ENCODE data around the gene ABCC1. TPM values are rescaled to one million over a fixed set of nuclear protein-coding genes. Genes with fewer than 3 reads are reported as not detected.
A peak's percentile ranks its signal among the peaks of the same experiment; 100 is the strongest.

ABCC1 gene
- total RNA-seq, 2 donors from 2014 or later, result 78.0 to 84.0 TPM

DNA sequence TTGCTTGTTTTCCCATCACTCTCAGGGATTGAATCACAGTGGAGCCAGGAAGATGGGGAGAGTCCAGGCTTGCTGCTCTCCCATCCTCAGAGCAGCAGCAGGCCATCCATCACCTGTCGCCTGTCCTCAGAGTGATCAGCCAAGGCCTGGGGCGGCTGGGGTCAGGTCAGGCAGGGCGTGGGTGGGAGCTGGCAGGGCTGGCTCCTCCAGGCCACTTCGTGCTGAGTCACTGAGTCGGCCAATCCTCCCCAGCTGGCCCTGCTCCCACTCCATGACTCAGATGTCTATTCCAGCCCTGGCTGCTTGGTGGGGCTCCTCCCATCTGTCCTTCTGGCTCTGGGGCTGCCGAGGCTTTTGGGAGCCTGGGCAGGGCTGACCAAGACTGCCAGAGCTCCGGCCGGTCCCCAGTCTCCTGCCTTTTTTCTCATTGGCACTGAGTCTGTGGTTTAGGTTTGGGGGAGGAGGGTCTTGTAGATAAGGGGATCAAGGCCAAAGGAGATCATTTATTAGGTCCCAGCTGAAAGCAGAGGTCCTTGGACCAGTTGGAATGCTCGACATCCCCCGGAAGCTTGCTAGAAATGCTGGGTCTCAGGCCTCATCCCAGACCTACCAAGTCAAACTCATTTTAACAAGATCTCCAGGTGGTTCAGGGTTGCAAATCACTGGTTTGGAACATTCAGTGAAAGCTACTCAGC is 72.7 kb downstream of the ABCC1 start:
- peak overlapping the region; percentile 98 for H3K27ac Mint-ChIP-seq
- no peaks in the 10 kb centered on the region for H3K27me3 Mint-ChIP-seq
- no peak overlapping the region for H3K4me3 Mint-ChIP-seq
- ATAC-seq (replicated peaks), result no peak
- peaks cover 49% of the 10 kb centered on the region for H3K4me1 Mint-ChIP-seq
- no peaks in the 10 kb centered on the region for H3K9me3 Mint-ChIP-seq
- peaks cover 85% of the 10 kb centered on the region for H3K36me3 Mint-ChIP-seq (ENCODE audit: low read depth)

DNA sequence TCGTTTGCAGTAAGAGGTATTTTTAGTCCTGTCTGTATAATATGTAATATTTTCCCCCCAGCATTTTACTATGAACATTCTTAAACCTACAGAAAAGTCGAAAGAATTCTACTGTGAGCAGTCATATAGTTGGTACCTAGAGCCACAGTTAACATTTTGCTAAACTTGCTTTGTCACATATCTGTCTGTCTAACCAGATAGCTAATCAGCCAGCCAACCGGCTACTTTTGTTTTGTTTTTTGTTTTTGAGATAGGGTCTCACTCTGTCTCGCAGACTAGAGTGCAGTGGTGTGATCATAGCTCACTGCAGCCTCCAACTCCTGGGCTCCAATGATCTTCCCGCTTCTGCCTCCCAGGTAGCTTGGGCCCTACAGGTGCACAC is 73.3 kb downstream of the ABCC1 start:
- no peak for ATAC-seq (replicated peaks)
- Mint-ChIP-seq H3K4me1 (peaks cover 46% of the 10 kb centered on the region), H3K27ac (peak overlapping the region; percentile 98), H3K4me3 (no peak overlapping the region), H3K9me3 (no peaks in the 10 kb centered on the region), H3K36me3 (ENCODE audit: low read depth) (peaks cover 85% of the 10 kb centered on the region), H3K27me3 (no peaks in the 10 kb centered on the region)

DNA sequence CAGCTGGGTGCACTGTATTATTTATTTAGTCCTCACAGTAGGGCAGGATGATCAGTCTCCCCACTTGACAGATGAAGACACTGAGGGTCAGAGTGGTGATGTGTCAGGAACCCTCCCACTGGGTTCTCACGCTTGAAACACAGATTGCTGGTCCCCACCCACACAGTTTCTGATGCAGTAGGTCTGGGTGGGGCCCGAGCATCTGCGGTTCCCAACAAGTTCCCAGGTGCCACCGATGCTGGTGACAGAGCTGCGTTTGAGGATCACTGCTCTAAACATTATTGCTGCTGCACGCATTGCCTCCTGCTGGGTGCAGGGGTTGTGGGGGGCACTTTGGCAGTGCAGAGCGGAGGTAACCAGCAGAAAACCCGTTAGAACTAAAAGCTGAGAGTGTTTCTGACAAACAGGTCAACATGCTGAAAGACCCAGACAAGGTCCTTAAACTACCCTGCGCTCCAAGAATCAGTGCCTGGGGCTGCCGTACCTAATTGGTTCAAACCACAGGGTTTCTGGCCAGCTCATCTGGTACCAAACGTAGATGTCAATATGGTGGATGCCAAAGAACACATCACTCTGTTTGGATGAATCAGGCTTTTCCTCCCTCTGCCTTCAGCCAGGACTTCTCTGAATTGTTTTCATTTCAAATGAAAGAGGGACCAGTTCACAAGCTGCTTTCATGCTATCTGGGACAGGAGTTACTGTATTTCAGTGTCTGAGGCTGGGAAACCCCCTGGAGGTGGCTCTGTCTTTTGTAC is 76.0 kb downstream of the ABCC1 start:
- no peaks in the 10 kb centered on the region for H3K27me3 Mint-ChIP-seq
- H3K4me3 Mint-ChIP-seq, result peak overlapping the region; percentile 67
- H3K27ac Mint-ChIP-seq, result peak overlapping the region; percentile 98
- H3K9me3 Mint-ChIP-seq, result no peaks in the 10 kb centered on the region
- peak; percentile 87 for ATAC-seq (replicated peaks)
- H3K4me1 Mint-ChIP-seq, result peaks cover 39% of the 10 kb centered on the region
- peaks cover 85% of the 10 kb centered on the region for H3K36me3 Mint-ChIP-seq (ENCODE audit: low read depth)

DNA sequence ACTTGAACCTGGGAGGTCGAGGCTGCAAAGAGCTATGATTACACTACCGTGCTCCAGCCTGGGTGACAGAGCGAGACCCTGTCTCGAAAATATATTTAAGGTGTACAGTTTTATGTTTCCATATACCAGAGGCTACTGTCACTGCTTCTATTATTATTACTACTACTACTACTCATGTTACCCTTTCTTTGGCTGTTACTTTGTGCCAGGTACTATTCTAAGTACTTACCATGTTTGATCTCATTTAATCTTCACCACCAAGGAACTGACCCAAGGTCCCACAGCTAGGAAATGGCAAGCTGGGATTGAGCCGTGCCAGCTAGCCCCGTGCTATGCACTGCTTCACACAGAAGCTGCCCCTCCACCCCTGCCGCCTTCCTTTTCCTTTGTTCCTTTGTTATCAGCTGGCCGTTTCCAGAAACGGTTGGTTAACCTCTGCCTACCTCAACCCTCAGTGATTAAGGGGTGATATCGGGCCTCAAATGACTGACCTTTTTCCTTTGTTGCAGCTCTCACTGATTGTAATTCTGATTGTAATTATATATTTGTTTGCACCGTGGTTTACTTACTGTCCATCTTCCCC is 78.4 kb downstream of the ABCC1 start:
- Mint-ChIP-seq H3K9me3 (no peaks in the 10 kb centered on the region), H3K36me3 (ENCODE audit: low read depth) (peaks cover 74% of the 10 kb centered on the region), H3K27ac (peak overlapping the region; percentile 46), H3K4me3 (no peak overlapping the region), H3K27me3 (no peaks in the 10 kb centered on the region), H3K4me1 (peaks cover 44% of the 10 kb centered on the region)
- ATAC-seq (replicated peaks), result no peak

DNA sequence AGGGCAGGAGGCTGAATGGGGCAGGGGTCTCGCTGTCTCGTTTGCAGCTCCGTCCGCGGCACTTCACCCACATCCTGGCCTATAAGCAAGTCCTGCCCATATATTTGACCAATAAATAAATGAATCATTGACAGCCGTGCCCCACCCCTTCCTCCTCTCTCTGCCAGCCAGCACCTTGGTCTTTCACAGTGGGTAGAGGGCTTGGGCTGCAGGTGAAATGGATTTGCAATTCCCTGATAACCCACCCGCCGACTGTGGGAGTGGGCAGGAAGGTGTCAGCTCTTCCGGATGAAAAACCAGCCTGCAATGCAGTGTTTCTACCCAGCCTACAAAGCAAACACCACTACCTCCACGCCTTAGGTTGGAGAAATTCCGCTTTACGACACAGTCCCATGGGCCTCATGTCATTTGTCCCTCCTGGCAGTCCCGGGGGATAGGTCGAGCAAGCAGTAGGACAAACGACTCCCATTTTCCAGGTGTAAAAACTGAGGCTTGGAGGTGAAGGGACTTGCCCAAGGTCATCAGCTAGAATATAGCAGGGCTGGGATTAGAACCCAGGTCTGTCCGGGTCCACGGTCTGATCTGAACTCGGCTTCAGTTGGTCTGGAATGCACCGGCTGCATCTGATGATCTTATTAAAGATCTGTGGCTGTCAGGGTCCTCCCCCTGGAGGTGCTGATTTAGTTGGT is 79.0 kb downstream of the ABCC1 start:
- Mint-ChIP-seq H3K9me3 (no peaks in the 10 kb centered on the region), H3K27me3 (no peaks in the 10 kb centered on the region), H3K36me3 (ENCODE audit: low read depth) (peaks cover 71% of the 10 kb centered on the region), H3K4me1 (peaks cover 44% of the 10 kb centered on the region), H3K27ac (peak overlapping the region; percentile 46), H3K4me3 (no peak overlapping the region)
- no peak for ATAC-seq (replicated peaks)

DNA sequence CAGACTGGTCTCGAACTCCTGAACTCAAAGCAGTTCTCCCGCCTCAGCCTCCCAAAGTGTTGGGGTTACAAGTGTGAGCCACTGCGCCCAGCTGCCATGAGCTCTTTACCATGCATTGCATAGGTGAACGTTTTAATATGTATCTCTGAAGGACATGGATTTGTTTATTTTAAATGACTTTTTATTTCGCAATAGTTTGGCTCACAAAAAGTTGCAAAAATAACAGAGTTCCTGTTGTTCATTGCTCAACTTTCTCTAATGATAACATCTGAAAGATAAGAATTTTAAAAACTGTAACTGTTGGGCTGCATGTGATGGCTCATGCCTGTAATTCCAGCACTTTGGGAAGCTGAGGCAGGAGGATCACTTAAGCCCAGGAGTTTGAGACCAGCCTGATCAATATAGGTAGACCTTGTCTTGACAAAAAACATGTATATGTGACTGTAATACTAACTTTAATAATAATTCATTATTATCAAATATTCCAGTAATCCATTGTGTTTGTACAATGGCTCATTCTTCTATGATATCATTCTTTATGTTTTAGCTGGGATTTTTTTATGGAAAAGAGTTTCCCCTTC is 80.1 kb downstream of the ABCC1 start:
- Mint-ChIP-seq H3K9me3 (no peaks in the 10 kb centered on the region), H3K27me3 (no peaks in the 10 kb centered on the region), H3K4me1 (peaks cover 39% of the 10 kb centered on the region), H3K36me3 (ENCODE audit: low read depth) (peaks cover 75% of the 10 kb centered on the region), H3K27ac (no peak overlapping the region), H3K4me3 (no peak overlapping the region)
- no peak for ATAC-seq (replicated peaks)

DNA sequence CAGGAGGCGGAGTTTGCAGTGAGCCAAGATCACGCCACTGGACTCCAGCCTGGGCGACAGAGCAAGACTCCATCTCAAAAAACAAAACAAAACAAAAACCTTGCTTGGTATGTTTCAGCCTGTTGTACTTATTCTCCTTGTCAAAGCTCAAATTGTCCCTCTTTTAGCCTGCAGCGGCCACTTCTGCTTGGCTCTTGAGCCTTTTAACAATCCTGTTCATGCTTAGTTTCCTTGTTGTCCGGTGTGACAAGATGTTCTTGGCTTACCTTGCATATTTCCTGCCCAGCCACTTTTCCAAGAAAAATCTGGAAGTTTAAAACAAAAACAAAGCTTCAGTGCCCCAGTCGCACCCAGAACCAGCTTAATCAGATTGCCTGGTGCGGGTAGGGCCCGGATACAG is 81.0 kb downstream of the ABCC1 start:
- no peak overlapping the region for H3K4me3 Mint-ChIP-seq
- no peak overlapping the region for H3K27ac Mint-ChIP-seq
- no peaks in the 10 kb centered on the region for H3K9me3 Mint-ChIP-seq
- H3K4me1 Mint-ChIP-seq, result peaks cover 30% of the 10 kb centered on the region
- no peaks in the 10 kb centered on the region for H3K27me3 Mint-ChIP-seq
- ATAC-seq (replicated peaks), result no peak
- H3K36me3 Mint-ChIP-seq (ENCODE audit: low read depth), result peaks cover 78% of the 10 kb centered on the region

DNA sequence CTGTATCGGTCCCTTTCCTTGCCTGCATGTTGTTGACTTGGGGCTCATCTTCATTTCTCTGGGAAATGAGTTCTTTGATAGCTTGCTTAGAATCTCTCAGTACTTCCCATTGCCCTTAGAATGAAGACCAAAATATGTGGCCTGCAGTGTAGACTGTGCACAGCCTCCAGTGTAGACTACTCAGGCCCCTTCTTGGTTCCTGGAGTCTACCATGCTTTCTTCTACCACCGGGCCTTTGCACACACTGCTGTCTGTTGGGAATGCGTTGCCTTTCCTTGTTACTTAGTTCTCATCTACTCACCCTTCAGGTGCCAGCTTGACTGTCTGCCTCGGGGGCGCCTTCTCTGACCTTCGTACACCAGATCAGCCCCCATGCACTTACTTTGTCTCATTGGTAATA is 82.0 kb downstream of the ABCC1 start:
- Mint-ChIP-seq H3K27me3 (no peaks in the 10 kb centered on the region), H3K4me1 (peaks cover 23% of the 10 kb centered on the region), H3K4me3 (no peak overlapping the region), H3K27ac (no peak overlapping the region), H3K9me3 (no peaks in the 10 kb centered on the region), H3K36me3 (ENCODE audit: low read depth) (peaks cover 78% of the 10 kb centered on the region)
- ATAC-seq (replicated peaks), result no peak

DNA sequence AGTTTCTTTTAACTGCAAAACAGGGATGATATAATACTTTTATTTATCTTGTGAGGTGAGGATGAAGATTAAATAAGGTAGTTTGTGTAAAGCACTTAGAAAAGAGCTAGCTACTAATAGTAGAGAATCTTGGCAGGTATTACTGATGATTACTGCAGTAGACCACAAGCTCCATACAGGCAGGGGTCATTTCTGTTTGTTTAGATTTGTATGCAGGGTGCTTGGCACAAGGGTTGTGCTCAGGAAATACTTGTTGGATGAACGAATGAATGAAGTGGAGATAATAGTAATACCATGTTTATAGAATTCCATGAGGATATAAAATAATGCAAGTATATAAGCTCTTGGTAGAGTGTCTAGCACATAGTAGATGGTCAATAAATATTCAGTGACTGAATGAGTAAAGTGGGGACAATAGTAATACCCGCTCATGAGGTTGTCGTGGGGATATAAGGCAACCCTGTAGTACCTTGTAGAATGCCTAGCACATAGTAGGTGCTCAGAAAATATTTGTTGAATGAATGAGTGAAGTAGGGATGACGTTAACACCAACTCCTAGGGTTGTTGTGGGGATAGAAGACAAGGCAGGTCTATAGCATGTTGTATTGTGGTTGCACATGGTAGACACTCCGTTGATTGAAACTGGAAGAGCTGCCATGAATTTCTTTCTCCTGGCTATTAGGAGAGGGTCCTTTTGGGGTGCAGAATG is 83.0 kb downstream of the ABCC1 start:
- H3K27ac Mint-ChIP-seq, result no peak overlapping the region
- H3K9me3 Mint-ChIP-seq, result no peaks in the 10 kb centered on the region
- H3K4me3 Mint-ChIP-seq, result no peak overlapping the region
- H3K36me3 Mint-ChIP-seq (ENCODE audit: low read depth), result peaks cover 84% of the 10 kb centered on the region
- no peak for ATAC-seq (replicated peaks)
- peaks cover 23% of the 10 kb centered on the region for H3K4me1 Mint-ChIP-seq
- no peaks in the 10 kb centered on the region for H3K27me3 Mint-ChIP-seq

DNA sequence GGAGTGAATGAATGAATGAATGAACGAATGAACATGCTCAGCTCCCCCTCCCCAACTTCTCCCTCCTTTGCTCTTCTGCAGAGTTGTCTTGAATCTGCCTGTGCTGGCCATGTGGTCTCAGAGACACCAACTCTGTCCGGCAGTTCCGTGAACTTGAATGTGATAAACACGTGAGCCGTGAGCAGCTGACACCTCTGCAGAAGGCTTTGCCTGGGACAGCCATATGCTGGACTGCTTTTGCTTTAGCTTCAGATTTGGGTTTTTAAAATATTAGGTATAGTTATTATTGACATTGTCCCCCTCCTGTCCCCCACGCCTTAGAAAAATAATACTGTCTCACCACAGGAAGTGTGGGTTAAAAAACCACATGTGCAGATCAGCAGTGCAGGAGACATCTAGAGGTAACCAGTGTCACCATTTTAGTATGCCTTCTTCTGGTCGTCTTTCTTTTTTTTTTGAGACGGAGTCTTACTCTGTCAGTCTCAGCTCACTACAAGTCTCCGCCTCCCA is 83.8 kb downstream of the ABCC1 start:
- Mint-ChIP-seq H3K36me3 (ENCODE audit: low read depth) (peaks cover 84% of the 10 kb centered on the region), H3K4me1 (peaks cover 28% of the 10 kb centered on the region), H3K4me3 (peak overlapping the region; percentile 46), H3K9me3 (no peaks in the 10 kb centered on the region), H3K27me3 (no peaks in the 10 kb centered on the region), H3K27ac (peak overlapping the region; percentile 70)
- ATAC-seq (replicated peaks), result peak; percentile 94

DNA sequence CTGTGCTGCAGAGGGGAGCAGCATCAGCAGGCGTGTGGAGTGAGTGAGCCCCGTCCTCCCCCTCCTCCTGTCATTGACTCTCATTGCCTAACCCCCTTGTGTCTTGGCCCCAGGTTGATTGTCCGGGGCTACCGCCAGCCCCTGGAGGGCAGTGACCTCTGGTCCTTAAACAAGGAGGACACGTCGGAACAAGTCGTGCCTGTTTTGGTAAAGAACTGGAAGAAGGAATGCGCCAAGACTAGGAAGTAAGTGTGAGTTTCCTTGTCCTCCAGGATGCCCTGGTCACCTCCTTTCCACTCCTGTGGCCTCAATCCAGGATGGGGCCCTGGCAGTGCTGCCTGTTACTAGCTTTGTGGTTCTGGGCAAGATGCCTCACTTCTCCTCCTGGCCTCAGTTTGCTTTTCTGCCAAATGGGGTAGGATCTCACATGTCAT is 87.0 kb downstream of the ABCC1 start:
- no peak for ATAC-seq (replicated peaks)
- no peak overlapping the region for H3K27ac Mint-ChIP-seq
- H3K4me3 Mint-ChIP-seq, result no peak overlapping the region
- no peaks in the 10 kb centered on the region for H3K27me3 Mint-ChIP-seq
- no peaks in the 10 kb centered on the region for H3K9me3 Mint-ChIP-seq
- H3K36me3 Mint-ChIP-seq (ENCODE audit: low read depth), result peaks cover 83% of the 10 kb centered on the region
- peaks cover 33% of the 10 kb centered on the region for H3K4me1 Mint-ChIP-seq

DNA sequence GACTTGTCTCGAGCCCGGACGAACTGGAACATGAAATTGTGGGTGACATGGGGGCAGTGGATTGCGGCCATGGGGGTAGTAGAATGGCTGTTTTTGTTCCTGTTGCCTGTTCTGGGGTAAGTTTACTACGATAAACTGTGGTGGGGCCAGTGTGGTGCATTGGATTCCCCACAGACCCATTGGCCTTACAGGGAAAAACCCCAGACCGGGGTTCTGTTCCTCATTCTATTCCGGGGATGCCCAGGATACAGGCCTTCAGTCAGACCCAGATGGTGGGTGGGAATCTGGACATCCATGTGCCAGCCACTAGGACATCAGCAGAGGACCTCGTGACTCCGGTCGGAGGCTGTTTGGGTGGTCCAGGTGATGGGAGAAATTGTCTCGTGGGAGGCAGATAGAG is 88.1 kb downstream of the ABCC1 start:
- Mint-ChIP-seq H3K4me1 (peaks cover 30% of the 10 kb centered on the region), H3K9me3 (no peaks in the 10 kb centered on the region), H3K36me3 (ENCODE audit: low read depth) (peaks cover 88% of the 10 kb centered on the region), H3K4me3 (no peak overlapping the region), H3K27ac (peak overlapping the region; percentile 4), H3K27me3 (no peaks in the 10 kb centered on the region)
- no peak for ATAC-seq (replicated peaks)

DNA sequence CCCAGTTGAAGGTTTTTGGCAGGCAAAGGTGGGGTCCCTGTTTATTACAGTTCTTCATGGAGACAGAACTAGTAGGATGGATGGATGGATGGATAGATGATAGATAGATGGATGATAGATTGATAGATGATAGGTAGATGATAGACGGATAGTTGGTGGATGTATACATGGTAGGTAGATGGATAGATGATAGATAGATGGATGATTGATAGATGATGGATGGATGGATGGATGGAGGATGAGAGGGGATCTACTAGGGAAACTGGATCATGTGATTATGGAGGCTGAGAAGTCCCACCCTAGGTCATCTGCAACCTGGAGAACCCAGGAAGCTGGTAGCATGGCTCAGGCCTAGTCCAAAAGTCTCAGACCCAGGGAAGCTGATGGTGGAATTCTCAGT is 88.6 kb downstream of the ABCC1 start:
- H3K27ac Mint-ChIP-seq, result peak overlapping the region; percentile 4
- no peaks in the 10 kb centered on the region for H3K9me3 Mint-ChIP-seq
- H3K36me3 Mint-ChIP-seq (ENCODE audit: low read depth), result peaks cover 93% of the 10 kb centered on the region
- peaks cover 26% of the 10 kb centered on the region for H3K4me1 Mint-ChIP-seq
- no peak for ATAC-seq (replicated peaks)
- no peak overlapping the region for H3K4me3 Mint-ChIP-seq
- H3K27me3 Mint-ChIP-seq, result no peaks in the 10 kb centered on the region

DNA sequence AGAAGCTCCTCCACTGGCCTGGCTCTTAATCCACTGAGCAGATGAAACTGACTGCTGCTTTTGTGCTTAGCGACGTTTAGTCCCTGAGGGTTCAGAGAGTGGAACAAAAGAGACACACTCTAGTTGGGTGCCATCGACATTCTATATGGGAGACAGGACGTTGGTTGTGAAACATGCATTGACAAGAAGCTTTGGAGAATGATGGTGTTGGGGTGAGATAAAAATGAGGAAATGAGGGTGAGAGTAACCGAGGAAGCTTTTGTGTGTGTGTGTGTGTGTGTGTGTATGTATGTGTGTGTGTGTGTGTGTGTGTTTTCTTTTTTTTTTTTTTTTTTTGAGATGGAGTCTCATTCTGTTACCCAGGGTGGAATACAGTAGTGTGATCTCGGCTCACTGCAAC is 89.5 kb downstream of the ABCC1 start:
- Mint-ChIP-seq H3K36me3 (ENCODE audit: low read depth) (peaks cover 93% of the 10 kb centered on the region), H3K4me1 (peaks cover 17% of the 10 kb centered on the region), H3K27me3 (no peaks in the 10 kb centered on the region), H3K27ac (peak overlapping the region; percentile 28), H3K9me3 (no peaks in the 10 kb centered on the region), H3K4me3 (no peak overlapping the region)
- ATAC-seq (replicated peaks), result no peak
